HG03066 (cell line): ENCODE measurements around the gene ATMIN.

Source experiments
- ATAC-seq: cut with Tn5 transposase; IDR thresholded peaks from one replicate; pipeline ENCODE4 v1.9.1; 2021; ENCODE audit warnings: low read depth; ENCODE audit not compliant: unreplicated experiment

Gene ATMIN

GRCh38 chr16:81061871-81062608 lies 26.4 kb downstream of the ATMIN start:
- no peak for ATAC-seq

DNA sequence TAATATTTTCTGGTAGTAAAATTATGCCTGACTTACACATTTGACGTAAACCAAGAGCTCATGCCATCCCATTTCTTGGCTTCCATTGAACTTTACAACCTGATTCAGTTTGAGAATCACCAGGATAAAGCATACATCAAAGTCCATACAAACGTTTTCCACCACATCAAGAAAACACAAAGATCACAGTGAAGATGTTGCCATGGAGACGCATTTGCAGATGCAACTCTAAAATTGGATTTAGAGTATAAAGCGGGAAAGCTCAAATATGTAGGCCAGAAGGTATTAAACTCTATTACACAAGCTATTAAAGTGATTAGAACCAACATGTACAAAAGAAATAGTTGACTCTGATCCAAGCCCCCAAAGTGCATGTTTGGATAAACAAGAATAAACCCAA lies 31.0 kb downstream of the ATMIN start:
- no peak for ATAC-seq

- ATAC-seq = no peak
Observed at GRCh38 chr16:81067166-81067565, 31.5 kb downstream of the ATMIN start.

DNA sequence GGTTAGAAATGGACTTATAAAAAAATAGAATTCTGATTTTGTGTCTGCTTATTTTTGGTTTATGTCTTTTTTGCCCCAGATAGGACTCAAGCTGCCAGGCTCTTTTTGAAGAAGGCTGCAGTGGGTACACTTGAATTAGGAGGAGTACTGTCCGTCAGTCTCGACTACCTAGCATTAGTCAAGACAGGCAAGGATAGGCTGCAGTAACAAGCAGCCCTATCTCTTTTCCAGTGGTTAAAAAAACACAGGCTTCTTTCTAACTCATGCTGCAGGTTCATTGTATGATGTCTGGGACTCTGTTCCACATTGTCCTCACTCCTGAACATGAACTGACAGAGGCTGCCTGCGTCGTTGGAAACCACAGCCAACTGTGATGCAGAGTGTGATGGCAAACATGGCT lies 33.4 kb downstream of the ATMIN start:
- ATAC-seq = no peak

DNA sequence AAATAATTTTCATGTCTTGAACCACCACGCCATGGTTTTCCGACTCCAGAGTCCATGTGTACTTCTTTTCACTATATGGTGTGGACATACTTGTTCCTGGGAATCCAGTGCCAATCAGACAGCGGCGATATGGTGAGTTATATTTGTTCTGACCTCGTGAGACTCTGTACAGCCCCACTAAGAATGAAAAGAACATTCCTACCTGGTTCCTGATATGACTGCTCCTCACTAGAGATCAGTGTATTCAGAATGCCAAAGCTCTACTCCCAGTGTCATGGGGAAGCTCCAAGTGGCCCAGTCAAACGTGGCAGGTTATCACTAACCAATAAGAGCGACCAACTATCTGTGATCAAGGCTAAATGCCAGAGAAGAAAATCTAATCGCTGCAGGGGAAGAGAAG lies 35.3 kb downstream of the ATMIN start:
- no peak for ATAC-seq

DNA sequence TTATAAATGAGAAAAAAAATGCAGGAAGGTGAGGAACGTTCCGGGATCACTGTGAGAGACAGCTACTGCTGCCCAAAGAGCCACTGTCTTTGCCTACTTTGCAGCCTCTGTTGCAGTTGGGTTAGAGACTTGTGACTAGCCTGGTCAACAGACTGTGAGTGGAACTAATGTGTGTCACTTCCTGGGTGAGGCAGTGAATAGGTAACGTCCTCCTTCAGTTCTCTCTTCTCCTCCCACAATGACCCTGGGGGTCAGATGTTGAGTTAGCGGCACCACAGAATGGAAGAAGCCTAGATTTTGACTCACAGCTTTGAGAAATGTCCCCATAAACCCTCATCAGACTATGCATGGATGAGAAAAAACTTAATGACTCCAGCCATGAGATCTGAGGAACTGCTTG lies 36.2 kb downstream of the ATMIN start:
- no peak for ATAC-seq

GRCh38 chr16:81073560-81074330 lies 38.1 kb downstream of the ATMIN start:
- no peak for ATAC-seq

- ATAC-seq = peak; percentile 83
Observed at GRCh38 chr16:81076566-81077075, 41.0 kb downstream of the ATMIN start.

DNA sequence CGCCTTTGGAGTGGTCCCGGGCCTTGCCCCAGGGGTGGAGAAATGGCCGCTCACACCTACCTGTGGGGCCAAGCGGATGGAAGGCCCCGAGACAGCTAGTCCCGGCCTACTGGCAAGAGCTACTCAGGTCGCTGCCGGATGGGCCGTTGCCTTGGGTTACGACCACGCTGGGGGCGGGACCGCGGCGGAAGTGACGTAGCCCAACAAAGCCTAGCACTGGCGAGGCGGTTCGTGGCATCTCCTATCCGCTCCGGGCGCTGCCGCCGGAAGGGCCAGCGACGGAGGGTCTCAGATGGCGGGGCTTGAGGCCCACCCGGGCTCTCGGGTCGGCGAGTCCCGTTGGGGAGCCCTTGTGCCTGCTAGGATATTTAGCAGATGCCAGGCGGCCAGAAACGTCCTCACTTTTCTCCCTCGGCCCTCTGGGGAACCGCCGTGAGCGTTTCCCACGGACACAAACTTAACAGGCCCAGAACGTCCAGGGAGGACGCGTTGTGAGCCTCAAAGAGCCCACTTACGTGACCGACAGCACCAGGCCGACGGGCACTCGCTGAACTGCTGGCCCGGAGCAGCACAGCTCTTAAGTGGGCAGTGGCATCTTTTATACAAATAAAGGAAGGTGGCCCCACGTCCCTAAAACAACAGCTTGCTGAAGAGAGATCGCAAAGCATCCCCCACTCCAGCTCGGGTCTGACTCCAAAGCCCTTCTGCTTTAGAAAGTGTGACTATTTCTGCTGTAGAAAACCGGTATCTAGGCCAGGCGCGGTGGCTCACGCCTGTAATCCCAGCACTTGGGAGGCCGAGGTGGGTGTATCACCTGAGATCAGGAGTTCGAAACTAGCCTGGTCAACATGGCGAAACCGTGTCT lies 41.7 kb downstream of the ATMIN start, which contains the start of gene C16orf46:
C16orf46 (minus strand) TSS at position 163 of the 865 bp plus-strand sequence. CDS start 13,283 bp downstream, outside the sequence.
- ATAC-seq = peak; percentile 97

DNA sequence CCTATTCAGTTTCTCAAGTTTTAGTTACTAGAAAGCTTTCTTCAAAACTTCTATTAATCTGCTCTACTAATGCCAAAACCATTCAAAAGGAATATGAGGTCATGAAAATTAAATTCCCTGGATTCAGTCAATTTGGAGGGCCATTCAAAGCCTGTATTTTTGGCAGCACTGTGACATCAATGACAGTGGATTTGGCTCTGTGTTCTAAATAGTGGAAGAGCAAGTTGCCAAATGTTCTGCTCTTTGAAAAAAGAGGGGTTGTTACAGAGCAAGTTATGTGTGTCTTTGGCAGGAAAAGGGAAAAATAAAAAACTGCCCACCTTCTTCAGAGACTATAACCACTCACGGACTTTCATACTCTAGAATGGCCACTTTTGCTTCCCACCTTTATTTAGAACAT lies 44.6 kb downstream of the ATMIN start:
- ATAC-seq = no peak

- ATAC-seq = no peak
Observed at GRCh38 chr16:81081014-81081413, 45.4 kb downstream of the ATMIN start.

GRCh38 chr16:81088836-81089235 lies 53.2 kb downstream of the ATMIN start:
- ATAC-seq = no peak

- ATAC-seq = no peak
Observed at GRCh38 chr16:81094771-81095251, 59.2 kb downstream of the ATMIN start.

DNA sequence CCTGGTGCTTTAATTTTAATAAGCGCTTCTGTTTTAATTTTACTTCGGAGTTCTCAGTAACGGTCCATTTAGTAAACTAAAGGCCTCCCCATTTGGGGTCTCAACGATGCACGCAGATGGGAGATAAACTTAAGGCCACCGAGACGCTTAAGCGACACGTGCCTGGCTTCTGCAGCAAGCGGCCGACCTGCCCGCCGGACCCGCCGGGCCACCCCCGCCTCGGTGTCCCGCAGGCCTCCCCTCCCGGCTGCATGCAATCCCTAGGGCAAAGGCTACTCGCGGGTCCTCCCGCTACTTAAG lies 60.0 kb downstream of the ATMIN start:
- peak; percentile 5 for ATAC-seq

DNA sequence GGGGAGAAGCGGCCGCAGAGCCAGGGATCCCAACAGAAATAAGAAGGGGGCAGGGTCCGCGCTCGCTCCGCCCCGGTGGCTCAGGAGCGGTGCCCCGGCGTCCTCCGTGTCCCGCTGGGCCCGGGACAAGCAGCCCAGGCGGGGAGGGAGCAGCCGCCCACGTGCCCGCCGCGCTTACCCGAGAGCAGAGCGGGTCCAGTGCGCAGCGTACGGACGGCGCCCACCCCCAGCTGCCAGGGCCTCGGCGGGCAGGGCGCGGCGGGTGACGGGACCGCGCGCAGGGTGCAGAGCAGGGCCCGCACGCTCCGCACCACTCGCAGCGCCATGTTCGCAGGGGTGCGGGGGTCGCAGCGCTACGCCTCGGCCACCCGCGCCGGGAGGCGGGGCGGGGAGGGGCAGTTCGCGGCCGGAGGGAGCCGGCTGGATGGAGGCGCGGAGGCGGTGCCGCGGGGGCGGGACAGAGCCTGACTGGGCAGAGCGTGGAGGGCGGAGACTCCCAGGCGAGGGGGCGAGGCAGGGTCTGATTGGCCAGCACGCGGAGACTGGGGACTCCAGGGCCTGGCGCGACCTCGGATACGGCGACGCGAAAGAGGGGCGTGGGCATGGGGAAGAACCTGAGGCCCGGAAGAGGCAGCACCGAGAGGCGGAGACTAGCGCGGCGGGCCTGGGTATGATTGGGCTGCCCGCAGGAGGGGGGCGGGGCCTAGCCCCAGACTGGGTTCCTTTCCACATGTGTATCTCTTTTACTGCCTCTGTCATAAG lies 60.5 kb downstream of the ATMIN start, which contains the start of gene GCSH:
GCSH (minus strand) TSS at position 443 of the 762 bp plus-strand sequence; CDS start at position 326, 117 bp downstream.
- peak; percentile 96 for ATAC-seq

DNA sequence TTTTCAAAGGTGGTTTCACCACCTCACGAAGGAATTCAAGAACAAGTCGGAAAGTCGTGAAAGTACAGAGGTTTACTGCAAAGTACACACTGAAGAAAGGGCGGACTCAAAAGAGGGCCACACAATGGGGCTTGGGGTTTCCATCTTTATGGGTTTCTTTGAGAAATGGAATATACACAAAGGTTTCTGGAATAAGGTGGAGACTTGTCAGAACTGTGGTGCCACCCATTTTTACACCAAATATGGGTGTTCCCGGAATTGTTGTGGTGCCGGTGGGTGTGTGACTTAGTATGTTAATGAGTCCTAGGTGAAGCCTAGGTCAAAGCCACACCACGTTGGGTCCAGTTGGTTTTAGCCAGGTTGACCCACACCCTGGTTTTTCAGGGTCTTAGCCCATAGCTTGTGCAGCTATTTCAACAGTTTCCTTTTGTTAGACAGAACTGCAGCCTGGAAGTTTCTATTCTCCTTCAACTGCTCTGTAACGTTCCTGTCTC lies 61.1 kb downstream of the ATMIN start:
- no peak for ATAC-seq
